Fibroblast of lung (primary cell): ENCODE results near the gene FER.
"Not testable (repeated sequence)": the region's sequence is repeated elsewhere in the genome, so short reads cannot be mapped to it uniquely, and the experiment has no call there.

Experiments
- CTCF ChIP-seq, 2 donors: IDR thresholded peaks in 1 of 2; conservative IDR thresholded peaks in 1 of 2; 1 replicate in 1 of 2; 2 replicates in 1 of 2; pipeline ENCODE4 v1.5.1; 2011 to 2012; ENCODE audit warnings: low read length in 2 of 2, control low read depth in 1 of 2, inconsistent platforms in 1 of 2, low read depth in 1 of 2, mild to moderate bottlenecking in 1 of 2
- EZH2 ChIP-seq: IDR thresholded peaks from 2 replicates; pipeline ENCODE4 v1.5.1; 2012; ENCODE audit warnings: low read length, control low read depth, mild to moderate bottlenecking; ENCODE audit errors: missing control alignments

DNA sequence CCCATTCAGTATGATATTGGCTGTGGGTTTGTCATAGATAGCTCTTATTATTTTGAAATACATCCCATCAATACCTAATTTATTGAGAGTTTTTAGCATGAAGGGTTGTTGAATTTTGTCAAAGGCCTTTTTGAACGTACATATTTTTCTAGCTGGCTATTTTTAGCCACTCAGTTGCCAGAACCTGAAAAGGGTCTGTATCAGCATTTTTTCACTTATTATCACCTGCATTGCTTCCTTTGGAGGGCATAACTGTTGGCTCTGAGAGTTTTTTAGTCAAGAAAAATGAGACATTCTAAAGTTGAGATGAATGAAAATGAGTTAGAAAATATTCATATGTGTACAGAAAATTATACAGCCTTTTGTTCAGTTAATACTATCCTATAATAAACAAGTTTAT is 278.0 kb downstream of the FER start:
- TF ChIP-seq CTCF (conservative IDR thresholded peaks at IDR 0.05 in 1 of 2, IDR thresholded peaks at IDR 0.05 in 1 of 2; ENCODE audit: low read depth in 1 of 2, low read length in 2 of 2); EZH2: not testable (repeated sequence)
